Measurements from ENCODE around the gene C5AR1.
"Not testable (repeated sequence)": the region's sequence is repeated elsewhere in the genome, so short reads cannot be mapped to it uniquely, and the experiment has no call there.

C5AR1 gene

GRCh38 chr19:47362321-47362720 lies 52.7 kb downstream of the C5AR1 start:
- no peak for DNase-seq

- no peak for DNase-seq
These were observed 54.3 kb downstream of the C5AR1 start for GRCh38 chr19:47363758-47364531.

- not testable (repeated sequence) for DNase-seq
These were observed 55.8 kb downstream of the C5AR1 start for GRCh38 chr19:47365455-47365854.

GRCh38 chr19:47370045-47370611 lies 60.5 kb downstream of the C5AR1 start:
- peak in 7 of 56 donors; percentile 6 to 39 (median 30) for DNase-seq

- DNase-seq, result no peak
These were observed 61.6 kb downstream of the C5AR1 start for GRCh38 chr19:47371261-47371660.
